ENCODE data around the gene FLNC. TPM values are rescaled to one million over a fixed set of nuclear protein-coding genes. Genes with fewer than 3 reads are reported as not detected.

The FLNC gene
- total RNA-seq, 2 experiments from 2014 or later: not detected

- peaks cover 6% of the 10 kb centered on the region for H3K27me3 Mint-ChIP-seq
- CTCF ChIA-PET: interaction anchor here (0.6 to 1.5 kb wide), 2 partner anchors 30 to 273 kb away, joined by 3 read pairs; no protein-coding TSS in a partner anchor
These were observed 18.4 kb upstream of the FLNC start for GRCh38 chr7:128811631-128812430.

GRCh38 chr7:128812514-128813168 is 17.6 kb upstream of the FLNC start:
- Mint-ChIP-seq H3K27me3 (peaks cover 7% of the 10 kb centered on the region), H3K4me3 (no peak overlapping the region), H3K27ac (no peak overlapping the region), H3K4me1 (no peaks in the 10 kb centered on the region), H3K36me3 (ENCODE audit: low read depth) (no peaks in the 10 kb centered on the region), H3K9me3 (no peaks in the 10 kb centered on the region)
- no peak for DNase-seq
- ChIA-PET CTCF (interaction anchor here (1.5 kb wide), 1 partner anchor 29 kb away, joined by 3 read pairs; no protein-coding TSS in a partner anchor), POLR2A (no interaction called here)

More at GRCh38 chr7:128811631-128812430, 18.4 kb upstream of the FLNC start:
- POLR2A ChIA-PET: no interaction called here
- no peaks in the 10 kb centered on the region for H3K4me1 Mint-ChIP-seq
- H3K27ac Mint-ChIP-seq: no peak overlapping the region
- no peak for DNase-seq
- no peaks in the 10 kb centered on the region for H3K36me3 Mint-ChIP-seq (ENCODE audit: low read depth)
- no peak overlapping the region for H3K4me3 Mint-ChIP-seq
- H3K9me3 Mint-ChIP-seq: no peaks in the 10 kb centered on the region

GRCh38 chr7:128814499-128814898 is 15.7 kb upstream of the FLNC start:
- CTCF ChIA-PET: no interaction called here

GRCh38 chr7:128815289-128815942 is 14.8 kb upstream of the FLNC start:
- H3K4me3 Mint-ChIP-seq: no peak overlapping the region
- DNase-seq: no peak
- peaks cover 3% of the 10 kb centered on the region for H3K4me1 Mint-ChIP-seq
- H3K9me3 Mint-ChIP-seq: no peaks in the 10 kb centered on the region
- POLR2A ChIA-PET: no interaction called here
- H3K27me3 Mint-ChIP-seq: peaks cover 14% of the 10 kb centered on the region
- no peaks in the 10 kb centered on the region for H3K36me3 Mint-ChIP-seq (ENCODE audit: low read depth)
- no peak overlapping the region for H3K27ac Mint-ChIP-seq
- CTCF ChIA-PET: no interaction called here

More at GRCh38 chr7:128814499-128814898, 15.7 kb upstream of the FLNC start:
- no peaks in the 10 kb centered on the region for H3K4me1 Mint-ChIP-seq
- H3K27ac Mint-ChIP-seq: no peak overlapping the region
- POLR2A ChIA-PET: no interaction called here
- peaks cover 7% of the 10 kb centered on the region for H3K27me3 Mint-ChIP-seq
- DNase-seq: no peak
- no peaks in the 10 kb centered on the region for H3K9me3 Mint-ChIP-seq
- no peaks in the 10 kb centered on the region for H3K36me3 Mint-ChIP-seq (ENCODE audit: low read depth)
- no peak overlapping the region for H3K4me3 Mint-ChIP-seq

GRCh38 chr7:128818694-128819093 is 11.5 kb upstream of the FLNC start:
- peaks cover 3% of the 10 kb centered on the region for H3K4me1 Mint-ChIP-seq
- no peaks in the 10 kb centered on the region for H3K9me3 Mint-ChIP-seq
- no peaks in the 10 kb centered on the region for H3K36me3 Mint-ChIP-seq (ENCODE audit: low read depth)
- no peak for DNase-seq
- ChIA-PET POLR2A (no interaction called here), CTCF (interaction anchor here (1.0 to 1.7 kb wide), 2 partner anchors 24 to 273 kb away, joined by 3 to 5 read pairs; no protein-coding TSS in a partner anchor)
- no peak overlapping the region for H3K27ac Mint-ChIP-seq
- H3K4me3 Mint-ChIP-seq: no peak overlapping the region
- peaks cover 19% of the 10 kb centered on the region for H3K27me3 Mint-ChIP-seq

GRCh38 chr7:128821724-128822123 is 8.5 kb upstream of the FLNC start:
- ChIA-PET CTCF (no interaction called here), POLR2A (no interaction called here)
- DNase-seq: no peak
- Mint-ChIP-seq H3K27ac (no peak overlapping the region), H3K4me1 (peaks cover 3% of the 10 kb centered on the region), H3K36me3 (ENCODE audit: low read depth) (no peaks in the 10 kb centered on the region), H3K27me3 (peaks cover 14% of the 10 kb centered on the region), H3K9me3 (no peaks in the 10 kb centered on the region), H3K4me3 (no peak overlapping the region)

GRCh38 chr7:128826512-128826911 is 3.7 kb upstream of the FLNC start:
- DNase-seq: no peak
- H3K9me3 Mint-ChIP-seq: no peaks in the 10 kb centered on the region
- H3K27ac Mint-ChIP-seq: no peak overlapping the region
- H3K36me3 Mint-ChIP-seq (ENCODE audit: low read depth): no peaks in the 10 kb centered on the region
- H3K27me3 Mint-ChIP-seq: peaks cover 27% of the 10 kb centered on the region
- ChIA-PET POLR2A (interaction anchor here (0.6 kb wide), 1 partner anchor 155 kb away, joined by 3 read pairs; no protein-coding TSS in a partner anchor), CTCF (no interaction called here)
- peaks cover 8% of the 10 kb centered on the region for H3K4me1 Mint-ChIP-seq
- H3K4me3 Mint-ChIP-seq: no peak overlapping the region

GRCh38 chr7:128826916-128827247 is 3.3 kb upstream of the FLNC start:
- Mint-ChIP-seq H3K9me3 (no peaks in the 10 kb centered on the region), H3K36me3 (ENCODE audit: low read depth) (no peaks in the 10 kb centered on the region), H3K27ac (no peak overlapping the region), H3K4me3 (no peak overlapping the region), H3K27me3 (peaks cover 30% of the 10 kb centered on the region), H3K4me1 (peaks cover 8% of the 10 kb centered on the region)
- no peak for DNase-seq
- POLR2A ChIA-PET: interaction anchor here (0.6 kb wide), 1 partner anchor 155 kb away, joined by 3 read pairs; no protein-coding TSS in a partner anchor
- CTCF ChIA-PET: no interaction called here

GRCh38 chr7:128827248-128827958 is 2.8 kb upstream of the FLNC start:
- peaks cover 31% of the 10 kb centered on the region for H3K27me3 Mint-ChIP-seq
- no peak overlapping the region for H3K27ac Mint-ChIP-seq
- no peaks in the 10 kb centered on the region for H3K36me3 Mint-ChIP-seq (ENCODE audit: low read depth)
- CTCF ChIA-PET: no interaction called here
- POLR2A ChIA-PET: no interaction called here
- H3K9me3 Mint-ChIP-seq: no peaks in the 10 kb centered on the region
- DNase-seq: no peak
- H3K4me3 Mint-ChIP-seq: no peak overlapping the region
- peaks cover 8% of the 10 kb centered on the region for H3K4me1 Mint-ChIP-seq

- Mint-ChIP-seq H3K36me3 (ENCODE audit: low read depth) (no peaks in the 10 kb centered on the region), H3K9me3 (no peaks in the 10 kb centered on the region), H3K27me3 (peaks cover 31% of the 10 kb centered on the region), H3K4me1 (peaks cover 8% of the 10 kb centered on the region), H3K4me3 (no peak overlapping the region), H3K27ac (no peak overlapping the region)
- no peak for DNase-seq
- ChIA-PET POLR2A (no interaction called here), CTCF (interaction anchor here (0.7 to 1.2 kb wide), 2 partner anchors 56 to 916 kb away, joined by 4 to 5 read pairs; no protein-coding TSS in a partner anchor)
These were observed 2.1 kb upstream of the FLNC start for GRCh38 chr7:128827971-128828711.

- Mint-ChIP-seq H3K4me1 (peaks cover 8% of the 10 kb centered on the region), H3K36me3 (ENCODE audit: low read depth) (no peaks in the 10 kb centered on the region), H3K9me3 (no peaks in the 10 kb centered on the region), H3K4me3 (peak overlapping the region; percentile 21), H3K27ac (no peak overlapping the region), H3K27me3 (peaks cover 38% of the 10 kb centered on the region)
- no peak for DNase-seq
- ChIA-PET POLR2A (no interaction called here), CTCF (no interaction called here)
These were observed 627 bp upstream of the FLNC start for GRCh38 chr7:128829391-128830166.

All from activated CD4-positive, alpha-beta memory T cell treated with anti-CD3 and anti-CD28 coated beads, Interleukin-2, amount 10 ng/mL, durations not matched to agents 7 days and 5 days (primary cell).